ENCODE results near the gene GLOD5. TPM values are rescaled to one million over a fixed set of nuclear protein-coding genes. Genes with fewer than 3 reads are reported as not detected.

Gene GLOD5
- total RNA-seq, 2 donors from 2014 or later = not detected

DNA sequence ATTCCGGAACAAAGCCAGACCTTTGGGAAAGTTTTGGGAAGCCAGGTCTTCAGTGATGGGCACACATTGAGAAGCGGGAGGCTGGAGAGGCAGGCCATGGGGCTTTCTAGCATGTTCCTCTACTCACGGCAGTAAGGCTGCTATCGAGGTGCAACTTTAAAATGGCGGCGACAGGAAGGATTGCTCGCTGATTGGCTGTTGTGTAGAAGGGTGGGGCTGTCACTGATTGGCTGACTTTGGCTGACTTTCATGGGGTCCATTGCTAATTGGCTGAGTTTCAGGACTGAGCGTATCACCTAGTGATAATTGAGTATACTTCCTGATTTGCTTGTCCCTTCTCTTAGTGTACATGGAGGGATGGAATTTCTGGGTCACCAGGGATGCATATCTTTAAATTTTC is 19.7 kb upstream of the GLOD5 start:
- no peaks in the 10 kb centered on the region for H3K36me3 Mint-ChIP-seq (ENCODE audit: low read depth)
- Histone ChIP-seq H3K4me3 (ENCODE audit: low read length) (no peak overlapping the region), H3K4me1 (ENCODE audit: control insufficient read depth, insufficient read depth, low read length) (no peaks in the 10 kb centered on the region), H3K9me3 (ENCODE audit: control insufficient read depth, low read length) (no peaks in the 10 kb centered on the region), H3K27ac (ENCODE audit: low read depth, low read length) (no peak overlapping the region), H3K27me3 (ENCODE audit: control insufficient read depth, insufficient read depth, low read length, poor library complexity, severe bottlenecking) (no peaks in the 10 kb centered on the region), H3K36me3 (ENCODE audit: control insufficient read depth, insufficient read depth, low read length) (no peaks in the 10 kb centered on the region), H3K9ac (ENCODE audit: extremely low read depth, low read length, poor library complexity, severe bottlenecking) (no peak overlapping the region)
- WGBS, 2 experiments (ENCODE audit: insufficient coverage in 1 of 2, insufficient read length in 1 of 2) = 99 to 100% methylated on average over 1 to 8 of the region's 8 CpGs
- H3K9me3 Mint-ChIP-seq = peaks cover 59% of the 10 kb centered on the region
- H3K27ac Mint-ChIP-seq = no peak overlapping the region
- DNase-seq = no peak
- TF ChIP-seq, protein P1, sequence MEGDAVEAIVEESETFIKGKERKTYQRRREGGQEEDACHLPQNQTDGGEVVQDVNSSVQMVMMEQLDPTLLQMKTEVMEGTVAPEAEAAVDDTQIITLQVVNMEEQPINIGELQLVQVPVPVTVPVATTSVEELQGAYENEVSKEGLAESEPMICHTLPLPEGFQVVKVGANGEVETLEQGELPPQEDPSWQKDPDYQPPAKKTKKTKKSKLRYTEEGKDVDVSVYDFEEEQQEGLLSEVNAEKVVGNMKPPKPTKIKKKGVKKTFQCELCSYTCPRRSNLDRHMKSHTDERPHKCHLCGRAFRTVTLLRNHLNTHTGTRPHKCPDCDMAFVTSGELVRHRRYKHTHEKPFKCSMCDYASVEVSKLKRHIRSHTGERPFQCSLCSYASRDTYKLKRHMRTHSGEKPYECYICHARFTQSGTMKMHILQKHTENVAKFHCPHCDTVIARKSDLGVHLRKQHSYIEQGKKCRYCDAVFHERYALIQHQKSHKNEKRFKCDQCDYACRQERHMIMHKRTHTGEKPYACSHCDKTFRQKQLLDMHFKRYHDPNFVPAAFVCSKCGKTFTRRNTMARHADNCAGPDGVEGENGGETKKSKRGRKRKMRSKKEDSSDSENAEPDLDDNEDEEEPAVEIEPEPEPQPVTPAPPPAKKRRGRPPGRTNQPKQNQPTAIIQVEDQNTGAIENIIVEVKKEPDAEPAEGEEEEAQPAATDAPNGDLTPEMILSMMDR (conservative IDR thresholded peaks at IDR 0.05) = no peak
- H3K27me3 Mint-ChIP-seq (ENCODE audit: insufficient read depth) = no peaks in the 10 kb centered on the region
- H3K4me1 Mint-ChIP-seq = peaks cover 5% of the 10 kb centered on the region
- H3K4me3 Mint-ChIP-seq = no peak overlapping the region

DNA sequence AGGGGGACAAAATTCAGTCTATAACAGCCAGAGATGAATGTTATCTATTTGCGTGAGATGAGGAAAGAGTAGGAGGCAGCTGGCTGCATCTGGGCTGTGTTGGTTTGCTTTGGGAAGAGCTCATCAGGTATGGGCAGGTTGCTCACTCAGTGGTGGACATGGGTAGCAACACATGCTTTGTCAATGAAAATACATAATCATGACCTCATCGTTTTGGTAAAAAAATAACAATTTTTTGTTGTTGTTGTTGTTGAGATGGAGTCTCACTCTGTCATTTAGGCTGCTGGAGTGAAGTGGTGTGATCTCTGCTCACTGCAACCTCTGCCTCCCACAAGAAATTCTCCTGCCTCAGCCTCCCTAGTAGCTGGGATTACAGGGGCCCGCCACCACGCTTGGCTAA is 16.3 kb upstream of the GLOD5 start:
- H3K4me1 Mint-ChIP-seq = no peaks in the 10 kb centered on the region
- DNase-seq = no peak
- Histone ChIP-seq H3K27me3 (ENCODE audit: control insufficient read depth, insufficient read depth, low read length, poor library complexity, severe bottlenecking) (no peaks in the 10 kb centered on the region), H3K9me3 (ENCODE audit: control insufficient read depth, low read length) (no peaks in the 10 kb centered on the region), H3K4me3 (ENCODE audit: low read length) (no peak overlapping the region), H3K36me3 (ENCODE audit: control insufficient read depth, insufficient read depth, low read length) (no peaks in the 10 kb centered on the region), H3K27ac (ENCODE audit: low read depth, low read length) (no peak overlapping the region), H3K4me1 (ENCODE audit: control insufficient read depth, insufficient read depth, low read length) (no peaks in the 10 kb centered on the region), H3K9ac (ENCODE audit: extremely low read depth, low read length, poor library complexity, severe bottlenecking) (no peak overlapping the region)
- H3K27me3 Mint-ChIP-seq (ENCODE audit: insufficient read depth) = no peaks in the 10 kb centered on the region
- TF ChIP-seq, protein P1 (conservative IDR thresholded peaks at IDR 0.05) = no peak
- no peak overlapping the region for H3K27ac Mint-ChIP-seq
- no peaks in the 10 kb centered on the region for H3K36me3 Mint-ChIP-seq (ENCODE audit: low read depth)
- no peak overlapping the region for H3K4me3 Mint-ChIP-seq
- H3K9me3 Mint-ChIP-seq = peaks cover 56% of the 10 kb centered on the region
- 87% methylated on average over 3 of the region's 4 CpGs; no CpG with 5 or more reads in 1 of the 2 experiments for WGBS, 2 experiments (ENCODE audit: insufficient coverage in 1 of 2, insufficient read length in 1 of 2)

DNA sequence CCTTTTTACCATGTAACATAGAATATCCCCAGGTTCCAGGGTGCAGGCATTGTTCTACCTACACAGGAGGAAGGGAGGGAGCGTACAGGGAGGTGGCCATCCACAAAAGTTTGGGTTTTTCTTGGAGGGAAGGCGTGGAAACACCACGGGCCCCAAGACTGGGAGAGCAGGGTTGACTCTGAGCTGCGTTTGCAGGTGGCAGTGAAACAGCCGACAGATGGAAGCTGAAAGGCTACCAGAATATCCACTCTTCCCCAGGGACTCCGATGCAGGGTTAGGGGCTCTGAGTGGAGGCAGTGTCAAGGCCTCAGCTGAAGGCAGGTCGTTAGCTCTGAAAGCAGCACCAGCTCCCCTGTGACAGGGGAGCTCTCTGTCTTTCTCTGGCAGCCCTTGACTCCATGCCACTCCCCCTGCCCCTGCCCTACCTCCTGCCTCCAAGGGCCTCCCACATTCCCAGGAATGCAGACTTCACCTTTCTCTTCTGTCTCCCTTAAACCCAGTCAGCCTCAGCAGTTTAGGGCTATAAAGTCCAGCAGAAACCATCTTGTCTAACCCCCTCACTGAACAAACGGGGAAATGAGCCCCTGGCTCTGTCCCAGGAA is 14.0 kb upstream of the GLOD5 start:
- H3K36me3 ChIP-seq (ENCODE audit: control insufficient read depth, insufficient read depth, low read length) = no peaks in the 10 kb centered on the region
- H3K4me1 Mint-ChIP-seq = no peaks in the 10 kb centered on the region
- H3K4me3 ChIP-seq (ENCODE audit: low read length) = no peak overlapping the region
- peaks cover 55% of the 10 kb centered on the region for H3K9me3 Mint-ChIP-seq
- no peaks in the 10 kb centered on the region for H3K27me3 ChIP-seq (ENCODE audit: control insufficient read depth, insufficient read depth, low read length, poor library complexity, severe bottlenecking)
- H3K9me3 ChIP-seq (ENCODE audit: control insufficient read depth, low read length) = no peaks in the 10 kb centered on the region
- 80 to 86% methylated on average over 1 to 6 of the region's 8 CpGs for WGBS, 2 experiments (ENCODE audit: insufficient coverage in 1 of 2, insufficient read length in 1 of 2)
- peak; percentile 46 for DNase-seq
- no peak overlapping the region for H3K27ac Mint-ChIP-seq
- no peak overlapping the region for H3K9ac ChIP-seq (ENCODE audit: extremely low read depth, low read length, poor library complexity, severe bottlenecking)
- H3K27me3 Mint-ChIP-seq (ENCODE audit: insufficient read depth) = no peaks in the 10 kb centered on the region
- H3K4me1 ChIP-seq (ENCODE audit: control insufficient read depth, insufficient read depth, low read length) = no peaks in the 10 kb centered on the region
- H3K36me3 Mint-ChIP-seq (ENCODE audit: low read depth) = no peaks in the 10 kb centered on the region
- TF ChIP-seq, protein P1 (conservative IDR thresholded peaks at IDR 0.05) = no peak
- no peak overlapping the region for H3K4me3 Mint-ChIP-seq
- H3K27ac ChIP-seq (ENCODE audit: low read depth, low read length) = no peak overlapping the region
